Activated CD4-positive, alpha-beta memory T cell treated with anti-CD3 and anti-CD28 coated beads, Interleukin-2, amount 10 ng/mL, durations not matched to agents 7 days and 5 days (primary cell): ENCODE results near the gene ICAM5. TPM values are rescaled to one million over a fixed set of nuclear protein-coding genes. Genes with fewer than 3 reads are reported as not detected.
A peak's percentile ranks its signal among the peaks of the same experiment; 100 is the strongest.

Source experiments
- CTCF ChIA-PET: fragments of 350-600 bp; sonication (Branson Sonifier 250); formaldehyde crosslinking; loops from one replicate; lab custom pipeline; 2021; ENCODE audit warnings: antibody characterized with exemption, inconsistent platforms; lab: Charles Lee
- POLR2A ChIA-PET: fragments of 350-600 bp; sonication (Branson Sonifier 250); formaldehyde crosslinking; loops from one replicate; lab custom pipeline; 2021; ENCODE audit warnings: antibody characterized with exemption; lab: Charles Lee
- DNase-seq: peaks from one replicate; pipeline ENCODE4 v3.0.0-alpha.2; 2020
- H3K27ac Mint-ChIP-seq: one replicate; pipeline ENCODE4 v1.8.0; 2021; ENCODE audit warnings: mild to moderate bottlenecking, mixed read lengths
- H3K27me3 Mint-ChIP-seq: one replicate; pipeline ENCODE4 v1.8.0; 2021; ENCODE audit warnings: mixed read lengths
- H3K36me3 Mint-ChIP-seq: one replicate; pipeline ENCODE4 v1.8.0; 2021; ENCODE audit warnings: low read depth, mixed read lengths
- H3K4me1 Mint-ChIP-seq: one replicate; pipeline ENCODE4 v1.8.0; 2021; ENCODE audit warnings: mixed read lengths
- H3K4me3 Mint-ChIP-seq: one replicate; pipeline ENCODE4 v1.8.0; 2021; ENCODE audit warnings: mild to moderate bottlenecking, mixed read lengths
- H3K9me3 Mint-ChIP-seq: one replicate; pipeline ENCODE4 v1.8.0; 2021; ENCODE audit warnings: mixed read lengths
- total RNA-seq, 2 experiments: library from RNA; stranded (reverse); gene quantifications; one replicate each; pipeline ENCODE4 v1.2.3, GENCODE V29; 2021

The ICAM5 gene
- total RNA-seq, 2 experiments from 2014 or later = 0.53 to 1.1 TPM

GRCh38 chr19:10288662-10289166 lies 1.0 kb upstream of the ICAM5 start:
- H3K4me3 Mint-ChIP-seq = peak overlapping the region; percentile 58
- CTCF ChIA-PET = interaction anchor here (0.5 to 3.1 kb wide), 8 partner anchors 15 to 238 kb away, joined by 3 to 23 read pairs (median 5); partner anchors contain the start of genes ICAM1 and TYK2
- H3K4me1 Mint-ChIP-seq = peaks cover 82% of the 10 kb centered on the region
- peak; percentile 50 for DNase-seq
- peaks cover 60% of the 10 kb centered on the region for H3K27me3 Mint-ChIP-seq
- POLR2A ChIA-PET = interaction anchor here (1.0 to 8.9 kb wide), 6 partner anchors 8 to 114 kb away, joined by 3 to 105 read pairs (median 7); partner anchors contain the start of genes ICAM1 and TYK2
- peaks cover 39% of the 10 kb centered on the region for H3K36me3 Mint-ChIP-seq
- peak overlapping the region; percentile 33 for H3K27ac Mint-ChIP-seq
- no peaks in the 10 kb centered on the region for H3K9me3 Mint-ChIP-seq

GRCh38 chr19:10289167-10289835 lies 451 bp upstream of the ICAM5 start:
- DNase-seq = peak; percentile 69
- H3K27ac Mint-ChIP-seq = peak overlapping the region; percentile 33

GRCh38 chr19:10290357-10290875 lies 664 bp downstream of the ICAM5 start:
- no peaks in the 10 kb centered on the region for H3K9me3 Mint-ChIP-seq
- ChIA-PET POLR2A (interaction anchor here (2.3 to 8.9 kb wide), 2 partner anchors 20 to 90 kb away, joined by 9 to 105 read pairs; partner anchors contain the start of genes ICAM1 and TYK2), CTCF (interaction anchor here (0.9 to 3.1 kb wide), 5 partner anchors 10 to 99 kb away, joined by 4 to 23 read pairs (median 10); partner anchors contain the start of gene ICAM1)
- peak overlapping the region; percentile 65 for H3K4me3 Mint-ChIP-seq
- H3K27ac Mint-ChIP-seq = peak overlapping the region; percentile 56
- H3K4me1 Mint-ChIP-seq = peaks cover 86% of the 10 kb centered on the region
- peaks cover 22% of the 10 kb centered on the region for H3K36me3 Mint-ChIP-seq
- no peak for DNase-seq
- H3K27me3 Mint-ChIP-seq = peaks cover 76% of the 10 kb centered on the region

More at GRCh38 chr19:10289167-10289835, 451 bp upstream of the ICAM5 start:
- H3K36me3 Mint-ChIP-seq = peaks cover 33% of the 10 kb centered on the region
- H3K4me3 Mint-ChIP-seq = peak overlapping the region; percentile 58
- H3K9me3 Mint-ChIP-seq = no peaks in the 10 kb centered on the region
- CTCF ChIA-PET = interaction anchor here (0.5 to 3.1 kb wide), 9 partner anchors 9 to 239 kb away, joined by 3 to 23 read pairs (median 4); partner anchors contain the start of genes ICAM1 and TYK2
- H3K27me3 Mint-ChIP-seq = peaks cover 66% of the 10 kb centered on the region
- peaks cover 84% of the 10 kb centered on the region for H3K4me1 Mint-ChIP-seq
- POLR2A ChIA-PET = interaction anchor here (1.0 to 8.9 kb wide), 5 partner anchors 9 to 113 kb away, joined by 3 to 105 read pairs (median 5); partner anchors contain the start of genes ICAM1 and TYK2

GRCh38 chr19:10290876-10291553 lies 1.3 kb downstream of the ICAM5 start:
- CTCF ChIA-PET = interaction anchor here (0.6 to 2.4 kb wide), 6 partner anchors 20 to 359 kb away, joined by 3 to 8 read pairs (median 4); partner anchors contain the start of gene ICAM1
- H3K27ac Mint-ChIP-seq = peak overlapping the region; percentile 31
- peaks cover 86% of the 10 kb centered on the region for H3K4me1 Mint-ChIP-seq
- H3K9me3 Mint-ChIP-seq = no peaks in the 10 kb centered on the region
- peaks cover 16% of the 10 kb centered on the region for H3K36me3 Mint-ChIP-seq
- H3K27me3 Mint-ChIP-seq = peaks cover 82% of the 10 kb centered on the region
- DNase-seq = peak; percentile 60
- peak overlapping the region; percentile 65 for H3K4me3 Mint-ChIP-seq
- POLR2A ChIA-PET = interaction anchor here (0.8 to 8.9 kb wide), 3 partner anchors 20 to 90 kb away, joined by 3 to 105 read pairs (median 6); partner anchors contain the start of genes ICAM1, RAVER1 and TYK2

GRCh38 chr19:10291554-10292205 lies 1.9 kb downstream of the ICAM5 start:
- Mint-ChIP-seq H3K36me3 (peaks cover 9% of the 10 kb centered on the region), H3K27ac (peak overlapping the region; percentile 56), H3K27me3 (peaks cover 83% of the 10 kb centered on the region), H3K4me1 (peaks cover 79% of the 10 kb centered on the region), H3K4me3 (peak overlapping the region; percentile 65), H3K9me3 (no peaks in the 10 kb centered on the region)
- ChIA-PET POLR2A (interaction anchor here (0.8 to 8.9 kb wide), 5 partner anchors 9 to 89 kb away, joined by 3 to 105 read pairs (median 4); partner anchors contain the start of genes ICAM1, RAVER1 and TYK2), CTCF (interaction anchor here (0.6 to 2.4 kb wide), 6 partner anchors 21 to 360 kb away, joined by 3 to 8 read pairs (median 4); partner anchors contain the start of gene ICAM1)
- no peak for DNase-seq

GRCh38 chr19:10292206-10292788 lies 2.5 kb downstream of the ICAM5 start:
- Mint-ChIP-seq H3K36me3 (peaks cover 9% of the 10 kb centered on the region), H3K4me3 (peak overlapping the region; percentile 65), H3K27me3 (peaks cover 82% of the 10 kb centered on the region), H3K27ac (peak overlapping the region; percentile 56), H3K9me3 (no peaks in the 10 kb centered on the region), H3K4me1 (peaks cover 73% of the 10 kb centered on the region)
- CTCF ChIA-PET = interaction anchor here (1.3 to 2.4 kb wide), 3 partner anchors 23 to 124 kb away, joined by 3 to 8 read pairs (median 4); no protein-coding TSS in a partner anchor
- peak; percentile 80 for DNase-seq
- POLR2A ChIA-PET = interaction anchor here (0.8 to 8.9 kb wide), 4 partner anchors 10 to 89 kb away, joined by 3 to 105 read pairs (median 5); partner anchors contain the start of genes ICAM1, RAVER1 and TYK2

GRCh38 chr19:10292789-10293636 lies 3.3 kb downstream of the ICAM5 start:
- Mint-ChIP-seq H3K27ac (peak overlapping the region; percentile 23), H3K4me3 (peak overlapping the region; percentile 65), H3K9me3 (no peaks in the 10 kb centered on the region), H3K4me1 (peaks cover 66% of the 10 kb centered on the region), H3K36me3 (peaks cover 9% of the 10 kb centered on the region), H3K27me3 (peaks cover 74% of the 10 kb centered on the region)
- ChIA-PET CTCF (interaction anchor here (1.4 to 2.4 kb wide), 2 partner anchors 24 to 34 kb away, joined by 4 to 8 read pairs; no protein-coding TSS in a partner anchor), POLR2A (interaction anchor here (1.2 to 8.9 kb wide), 2 partner anchors 22 to 88 kb away, joined by 4 to 105 read pairs; partner anchors contain the start of genes ICAM1 and TYK2)
- no peak for DNase-seq

- Mint-ChIP-seq H3K4me1 (peaks cover 59% of the 10 kb centered on the region), H3K4me3 (no peak overlapping the region), H3K27me3 (peaks cover 70% of the 10 kb centered on the region), H3K36me3 (peaks cover 9% of the 10 kb centered on the region), H3K9me3 (no peaks in the 10 kb centered on the region), H3K27ac (no peak overlapping the region)
- ChIA-PET CTCF (no interaction called here), POLR2A (no interaction called here)
- no peak for DNase-seq
These were observed 4.0 kb downstream of the ICAM5 start for GRCh38 chr19:10293637-10294367.

- H3K27ac Mint-ChIP-seq = no peak overlapping the region
- CTCF ChIA-PET = no interaction called here
- POLR2A ChIA-PET = interaction anchor here (2.1 kb wide), 1 partner anchor 24 kb away, joined by 8 read pairs; the partner anchor contains the start of gene ICAM1
- H3K27me3 Mint-ChIP-seq = peaks cover 65% of the 10 kb centered on the region
- H3K4me1 Mint-ChIP-seq = peaks cover 54% of the 10 kb centered on the region
- peak overlapping the region; percentile 13 for H3K4me3 Mint-ChIP-seq
- no peaks in the 10 kb centered on the region for H3K9me3 Mint-ChIP-seq
- peaks cover 9% of the 10 kb centered on the region for H3K36me3 Mint-ChIP-seq
- no peak for DNase-seq
These were observed 4.6 kb downstream of the ICAM5 start for GRCh38 chr19:10294368-10294697.

GRCh38 chr19:10295305-10295846 lies 5.6 kb downstream of the ICAM5 start:
- H3K4me3 Mint-ChIP-seq = peak overlapping the region; percentile 71
- ChIA-PET CTCF (no interaction called here), POLR2A (interaction anchor here (0.7 to 2.7 kb wide), 3 partner anchors 8 to 137 kb away, joined by 3 to 10 read pairs (median 8); partner anchors contain the start of genes ICAM1 and ICAM4)
- H3K4me1 Mint-ChIP-seq = peaks cover 47% of the 10 kb centered on the region
- no peak overlapping the region for H3K27ac Mint-ChIP-seq
- H3K27me3 Mint-ChIP-seq = peaks cover 61% of the 10 kb centered on the region
- DNase-seq = peak; percentile 78
- peaks cover 9% of the 10 kb centered on the region for H3K36me3 Mint-ChIP-seq
- no peaks in the 10 kb centered on the region for H3K9me3 Mint-ChIP-seq
